PC-9 (cell line): Measurements from ENCODE around the gene HLA-B. TPM values are rescaled to one million over a fixed set of nuclear protein-coding genes. Genes with fewer than 3 reads are reported as not detected.
"Not testable (repeated sequence)": the region's sequence is repeated elsewhere in the genome, so short reads cannot be mapped to it uniquely, and the experiment has no call there.

ENCODE experiments used
- BruUV-seq: library from RNA; stranded (reverse); fragments of 400-500 nt; replicated peaks from 2 replicates; lab custom pipeline; 2021; lab: Mats Ljungman, UMichigan
- CTCF ChIA-PET: fragments of 300-600 bp; sonication (Branson Sonifier 250); formaldehyde crosslinking; loops from one replicate; lab custom pipeline; 2022; ENCODE audit warnings: antibody characterized with exemption; lab: Charles Lee
- POLR2A ChIA-PET: fragments of 300-600 bp; sonication (Branson Sonifier 250); formaldehyde crosslinking; loops from one replicate; lab custom pipeline; 2022; ENCODE audit warnings: antibody characterized with exemption; ENCODE audit not compliant: unreplicated experiment; lab: Charles Lee
- DNase-seq, 2 experiments: peaks; one replicate each; pipeline versions ENCODE4 v3.0.0 to v3.0.0-alpha.2; 2015 to 2022; ENCODE audit warnings: mixed read lengths in 1 of 2
- H2AFZ ChIP-seq: fragments of 200-600 bp; sonication (generic); 2 replicates; pipeline ENCODE4 v1.8.1; 2017; ENCODE audit warnings: antibody characterized with exemption
- H3F3A ChIP-seq: fragments of 200-600 bp; sonication (generic); 2 replicates; pipeline ENCODE4 v1.8.1; 2017; ENCODE audit warnings: antibody characterized with exemption, mild to moderate bottlenecking, low read depth; ENCODE audit not compliant: insufficient read depth
- H3K27ac ChIP-seq: fragments of 200-600 bp; sonication (generic); 2 replicates; pipeline ENCODE4 v1.6.1; 2016; ENCODE audit warnings: mixed run types
- H3K27me3 ChIP-seq: fragments of 200-600 bp; sonication (generic); 2 replicates; pipeline ENCODE4 v1.6.1; 2016; ENCODE audit warnings: low read depth, mixed run types; ENCODE audit not compliant: insufficient read depth
- H3K36me3 ChIP-seq: fragments of 200-600 bp; sonication (generic); 2 replicates; pipeline ENCODE4 v1.6.1; 2016; ENCODE audit warnings: low read depth, mixed run types
- H3K4me1 ChIP-seq: fragments of 200-600 bp; sonication (generic); replicated peaks from 2 replicates; pipeline ENCODE4 v1.6.1; 2016; ENCODE audit warnings: mixed run types; ENCODE audit not compliant: insufficient read depth
- H3K4me2 ChIP-seq: fragments of 200-600 bp; sonication (generic); 2 replicates; pipeline ENCODE4 v1.6.1; 2017; ENCODE audit warnings: mixed run types
- H3K4me3 ChIP-seq: fragments of 200-600 bp; sonication (generic); 2 replicates; pipeline ENCODE4 v1.6.1; 2016; ENCODE audit warnings: mixed run types
- H3K79me2 ChIP-seq: fragments of 200-600 bp; sonication (generic); 2 replicates; pipeline ENCODE4 v1.6.1; 2017; ENCODE audit warnings: low read depth, mixed run types
- H3K9me2 ChIP-seq: fragments of 200-600 bp; sonication (generic); 2 replicates; pipeline ENCODE4 v1.8.1; 2017; ENCODE audit warnings: mild to moderate bottlenecking; ENCODE audit not compliant: insufficient read depth
- H3K9me3 ChIP-seq: fragments of 200-600 bp; sonication (generic); 2 replicates; pipeline ENCODE4 v1.8.1; 2016; ENCODE audit warnings: low read depth; ENCODE audit not compliant: insufficient read depth
- H4K20me1 ChIP-seq: fragments of 200-600 bp; sonication (generic); 2 replicates; pipeline ENCODE4 v1.8.1; 2017; ENCODE audit not compliant: insufficient read depth
- CTCF ChIP-seq: fragments of 200-600 bp; sonication (generic); conservative IDR thresholded peaks from 2 replicates; pipeline ENCODE4 v1.6.1; 2017; ENCODE audit warnings: mixed run types, antibody characterized with exemption, mild to moderate bottlenecking, moderate library complexity
- EZH2 ChIP-seq: fragments of 200-600 bp; sonication (generic); IDR thresholded peaks from 2 replicates; pipeline ENCODE4 v1.8.0; 2017; ENCODE audit warnings: antibody characterized with exemption, low read depth
- intact Hi-C: fragments of 100-400 bp; cut with micrococcal nuclease; formaldehyde crosslinking; loops from one replicate; pipeline ENCODE4 v1.10.0; 2022; ENCODE audit not compliant: unreplicated experiment
- total RNA-seq: library from RNA; stranded (reverse); gene quantifications from 2 replicates; pipeline ENCODE4 v1.2.3, GENCODE V29; 2021

Gene HLA-B
- total RNA-seq, 1 experiment from 2014 or later: 137 TPM

GRCh38 chr6:31375699-31376098 lies 18.7 kb upstream of the HLA-B start:
- intact Hi-C loops: no loop called here
- DNase-seq: no peak
- H3F3A ChIP-seq: no peaks in the 10 kb centered on the region
- no peaks in the 10 kb centered on the region for H3K9me2 ChIP-seq
- H3K27ac ChIP-seq: no peak overlapping the region
- peaks cover 42% of the 10 kb centered on the region; the same call in 1 of the 2 replicates for H3K27me3 ChIP-seq
- no peak overlapping the region for H3K4me2 ChIP-seq
- H3K9me3 ChIP-seq: no peaks in the 10 kb centered on the region
- H3K79me2 ChIP-seq: no peaks in the 10 kb centered on the region
- no peak overlapping the region for H2AFZ ChIP-seq
- H4K20me1 ChIP-seq: no peaks in the 10 kb centered on the region
- no peaks in the 10 kb centered on the region for H3K36me3 ChIP-seq
- no peaks in the 10 kb centered on the region for H3K4me1 ChIP-seq
- ChIA-PET CTCF (no interaction called here), POLR2A (no interaction called here)
- no TSS peak for BruUV-seq
- no peak for TF ChIP-seq EZH2
- no peak for TF ChIP-seq CTCF
- H3K4me3 ChIP-seq: no peak overlapping the region

- H3K4me3 ChIP-seq, H3K36me3 ChIP-seq, POLR2A ChIA-PET, H2AFZ ChIP-seq, CTCF ChIA-PET, H3K27ac ChIP-seq, H4K20me1 ChIP-seq, BruUV-seq, H3K9me2 ChIP-seq, H3K4me2 ChIP-seq, DNase-seq, H3F3A ChIP-seq, H3K79me2 ChIP-seq, H3K9me3 ChIP-seq, intact Hi-C loops, H3K4me1 ChIP-seq: not testable (repeated sequence)
- peaks cover 48% of the 10 kb centered on the region for H3K27me3 ChIP-seq
Observed at GRCh38 chr6:31374118-31374517, 17.1 kb upstream of the HLA-B start.

- intact Hi-C loops: loop anchor here (5.0 to 10.0 kb wide), 2 partner anchors 231 to 454 kb away; partner anchors contain the start of genes PSORS1C2 and VARS2
- no peak overlapping the region for H3K4me3 ChIP-seq
- no peak for DNase-seq
- no peak overlapping the region for H3K27ac ChIP-seq
- TF ChIP-seq EZH2 (no peak), CTCF (no peak)
- H3K36me3 ChIP-seq: no peaks in the 10 kb centered on the region
- no TSS peak for BruUV-seq
- no peaks in the 10 kb centered on the region for H3K79me2 ChIP-seq
- no peaks in the 10 kb centered on the region for H3K9me3 ChIP-seq
- ChIA-PET CTCF (interaction anchor here (0.6 kb wide), 1 partner anchor 31 kb away, joined by 8 read pairs; no protein-coding TSS in a partner anchor), POLR2A (interaction anchor here (0.7 kb wide), 1 partner anchor 173 kb away, joined by 6 read pairs; no protein-coding TSS in a partner anchor)
- H2AFZ ChIP-seq: no peak overlapping the region
- H3K9me2 ChIP-seq: no peaks in the 10 kb centered on the region
- no peak overlapping the region for H3K4me2 ChIP-seq
- peaks cover 43% of the 10 kb centered on the region for H3K27me3 ChIP-seq
- H3F3A ChIP-seq: no peaks in the 10 kb centered on the region
- H3K4me1 ChIP-seq: no peaks in the 10 kb centered on the region
- no peaks in the 10 kb centered on the region for H4K20me1 ChIP-seq
Observed at GRCh38 chr6:31368461-31368860, 11.5 kb upstream of the HLA-B start.
